Tibial artery (tissue), 4 donors: ENCODE data around the gene MIDN.
A peak's percentile ranks its signal among the peaks of the same experiment; 100 is the strongest.

Experiments
- DNase-seq, 2 donors: peaks; one replicate each; pipeline ENCODE4 v3.0.0-alpha.2; 2019
- H3K27ac ChIP-seq, 2 donors: fragments of 200-600 bp; sonication (generic) in 1 of 2; 1 replicate in 1 of 2; 2 replicates in 1 of 2; pipeline ENCODE4 v1.5.1; 2018 to 2019; ENCODE audit warnings: mild to moderate bottlenecking in 1 of 2
- H3K27me3 ChIP-seq, 2 donors: fragments of 200-600 bp; sonication (generic) in 1 of 2; one replicate each; pipeline versions ENCODE4 v1.5.1 to v1.6.0; 2016 to 2019
- H3K36me3 ChIP-seq, 3 donors: fragments of 200-600 bp; sonication (generic) in 2 of 3; one replicate each; pipeline ENCODE4 v1.5.1; 2016 to 2019; ENCODE audit warnings: mild to moderate bottlenecking in 2 of 3
- H3K4me1 ChIP-seq, 4 donors: fragments of 200-600 bp; sonication (generic) in 2 of 4; 1 replicate in 3 of 4; 2 replicates in 1 of 4; pipeline ENCODE4 v1.5.1; 2016 to 2019
- H3K4me3 ChIP-seq, 2 donors: fragments of 200-600 bp; sonication (generic) in 1 of 2; 1 replicate in 1 of 2; 2 replicates in 1 of 2; pipeline ENCODE4 v1.5.1; 2018 to 2019; ENCODE audit warnings: mild to moderate bottlenecking in 2 of 2
- H3K9me3 ChIP-seq, 3 donors: fragments of 200-600 bp; sonication (generic) in 1 of 3; one replicate each; pipeline ENCODE4 v1.5.1; 2016 to 2019
- CTCF ChIP-seq, 2 experiments: fragments of 200-600 bp in 1 of 2; fragments of 450-650 bp in 1 of 2; IDR thresholded peaks; one replicate each; pipeline ENCODE4 v1.5.1; 2017 to 2019; ENCODE audit warnings: antibody characterized with exemption in 2 of 2, mild to moderate bottlenecking in 1 of 2, moderate library complexity in 1 of 2
- intact Hi-C: fragments of 100-400 bp; cut with DNase I; formaldehyde crosslinking; loops from one replicate; pipeline ENCODE4 v1.15.0; 2023; ENCODE audit warnings: low total_unique reads

MIDN gene

GRCh38 chr19:1260749-1261537, 12.6 kb downstream of the MIDN start:
- H3K4me1 ChIP-seq = peaks cover 10 to 77% (median 72%) of the 10 kb centered on the region in 4 donors
- peak; percentile 94 to 98 for DNase-seq
- intact Hi-C loops = no loop called here

GRCh38 chr19:1261538-1261797, 13.1 kb downstream of the MIDN start:
- H3K9me3 ChIP-seq = no peaks in the 10 kb centered on the region
- H3K36me3 ChIP-seq = peaks cover 9 to 20% (median 19%) of the 10 kb centered on the region in 3 donors
- no peak for DNase-seq
- H3K27ac ChIP-seq = peak overlapping the region; percentile 93 to 95
- no peaks in the 10 kb centered on the region for H3K27me3 ChIP-seq
- peaks cover 10 to 81% (median 75%) of the 10 kb centered on the region in 4 donors for H3K4me1 ChIP-seq
- peak in 1 of 2 experiments; percentile 19 for TF ChIP-seq CTCF (IDR thresholded peaks at IDR 0.05)
- intact Hi-C loops = no loop called here
- H3K4me3 ChIP-seq = peak overlapping the region; percentile 64 to 77

More at GRCh38 chr19:1260749-1261537, 12.6 kb downstream of the MIDN start:
- Histone ChIP-seq H3K4me3 (peak overlapping the region; percentile 64 to 77), H3K27me3 (no peaks in the 10 kb centered on the region), H3K36me3 (peaks cover 13 to 26% (median 24%) of the 10 kb centered on the region in 3 donors), H3K27ac (peak overlapping the region; percentile 93 to 95), H3K9me3 (no peaks in the 10 kb centered on the region)
- no peak for TF ChIP-seq CTCF (IDR thresholded peaks at IDR 0.05)

GRCh38 chr19:1261798-1262622, 13.6 kb downstream of the MIDN start:
- DNase-seq = peak; percentile 71 to 94
- Histone ChIP-seq H3K36me3 (peaks cover 4 to 15% (median 14%) of the 10 kb centered on the region in 3 donors), H3K27ac (peak overlapping the region; percentile 93 to 95), H3K4me1 (peaks cover 10 to 86% (median 77%) of the 10 kb centered on the region in 4 donors), H3K4me3 (peak overlapping the region; percentile 64 to 77), H3K27me3 (no peaks in the 10 kb centered on the region), H3K9me3 (no peaks in the 10 kb centered on the region)
- intact Hi-C loops = no loop called here
- no peak for TF ChIP-seq CTCF (IDR thresholded peaks at IDR 0.05)

GRCh38 chr19:1262623-1263123, 14.3 kb downstream of the MIDN start:
- intact Hi-C loops = no loop called here
- Histone ChIP-seq H3K36me3 (peaks cover 0 to 11% (median 7%) of the 10 kb centered on the region in 3 donors), H3K27ac (peak overlapping the region; percentile 93 to 95), H3K27me3 (no peaks in the 10 kb centered on the region), H3K9me3 (no peaks in the 10 kb centered on the region), H3K4me3 (peak overlapping the region in 1 of 2 donors; percentile 77), H3K4me1 (peaks cover 13 to 91% (median 80%) of the 10 kb centered on the region in 4 donors)
- DNase-seq = no peak
- no peak for TF ChIP-seq CTCF (IDR thresholded peaks at IDR 0.05)

- no peaks in the 10 kb centered on the region for H3K27me3 ChIP-seq
- H3K4me1 ChIP-seq = peaks cover 13 to 91% (median 80%) of the 10 kb centered on the region in 4 donors
- no peak for TF ChIP-seq CTCF (IDR thresholded peaks at IDR 0.05)
- H3K36me3 ChIP-seq = peaks cover 0 to 6% (median 2%) of the 10 kb centered on the region in 3 donors
- no peak overlapping the region for H3K4me3 ChIP-seq
- no peak for DNase-seq
- H3K27ac ChIP-seq = peak overlapping the region; percentile 93 to 95
- intact Hi-C loops = no loop called here
- H3K9me3 ChIP-seq = no peaks in the 10 kb centered on the region
Observed at GRCh38 chr19:1263188-1263587, 14.8 kb downstream of the MIDN start.
